ENCODE results near the gene AGBL3.

DNA sequence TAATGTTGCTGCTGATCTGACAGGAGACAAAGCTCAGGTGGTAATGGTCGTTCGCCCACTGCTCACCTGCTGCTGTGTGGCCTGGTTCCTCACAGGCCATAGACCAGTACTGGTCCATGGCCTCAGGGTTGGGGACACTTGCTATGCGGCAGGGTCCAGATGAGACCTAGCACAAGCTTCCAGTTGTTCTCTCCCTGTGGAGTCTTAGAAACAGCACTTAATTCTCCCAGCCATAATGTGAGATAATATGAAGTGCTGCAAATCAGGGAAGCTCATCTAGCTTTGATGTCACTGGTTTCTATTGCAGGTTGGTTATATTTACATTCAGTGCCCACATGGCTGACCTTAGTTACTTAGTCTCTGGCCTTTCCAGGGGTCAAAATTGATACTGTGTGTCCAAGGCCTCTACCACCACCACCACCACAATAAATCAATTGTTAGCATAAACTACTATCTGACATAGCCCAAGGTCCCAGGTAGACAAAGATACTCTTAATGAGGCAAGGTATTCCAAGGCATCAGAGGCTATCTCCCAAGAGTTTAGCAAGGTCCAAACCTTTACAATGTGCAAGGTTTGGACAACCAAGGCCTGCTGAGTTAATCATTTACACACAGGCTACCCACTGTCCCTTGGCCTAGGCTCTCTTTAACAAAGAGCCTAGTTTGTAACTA lies 11.0 kb downstream of the AGBL3 start:
- TF ChIP-seq, protein P1, sequence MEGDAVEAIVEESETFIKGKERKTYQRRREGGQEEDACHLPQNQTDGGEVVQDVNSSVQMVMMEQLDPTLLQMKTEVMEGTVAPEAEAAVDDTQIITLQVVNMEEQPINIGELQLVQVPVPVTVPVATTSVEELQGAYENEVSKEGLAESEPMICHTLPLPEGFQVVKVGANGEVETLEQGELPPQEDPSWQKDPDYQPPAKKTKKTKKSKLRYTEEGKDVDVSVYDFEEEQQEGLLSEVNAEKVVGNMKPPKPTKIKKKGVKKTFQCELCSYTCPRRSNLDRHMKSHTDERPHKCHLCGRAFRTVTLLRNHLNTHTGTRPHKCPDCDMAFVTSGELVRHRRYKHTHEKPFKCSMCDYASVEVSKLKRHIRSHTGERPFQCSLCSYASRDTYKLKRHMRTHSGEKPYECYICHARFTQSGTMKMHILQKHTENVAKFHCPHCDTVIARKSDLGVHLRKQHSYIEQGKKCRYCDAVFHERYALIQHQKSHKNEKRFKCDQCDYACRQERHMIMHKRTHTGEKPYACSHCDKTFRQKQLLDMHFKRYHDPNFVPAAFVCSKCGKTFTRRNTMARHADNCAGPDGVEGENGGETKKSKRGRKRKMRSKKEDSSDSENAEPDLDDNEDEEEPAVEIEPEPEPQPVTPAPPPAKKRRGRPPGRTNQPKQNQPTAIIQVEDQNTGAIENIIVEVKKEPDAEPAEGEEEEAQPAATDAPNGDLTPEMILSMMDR (IDR thresholded peaks at IDR 0.05; ENCODE audit: borderline replicate concordance, extremely low read depth, low read length, poor library complexity, severe bottlenecking), result no peak
- no peak for TF ChIP-seq EZH2 (IDR thresholded peaks at IDR 0.05; ENCODE audit: borderline replicate concordance, low read depth, low read length, severe bottlenecking)

Measured in DND-41 (cell line).